ENCODE measurements around the gene LAMB1. TPM values are rescaled to one million over a fixed set of nuclear protein-coding genes. Genes with fewer than 3 reads are reported as not detected.

Gene LAMB1
- total RNA-seq, 1 donor: 332 TPM

DNA sequence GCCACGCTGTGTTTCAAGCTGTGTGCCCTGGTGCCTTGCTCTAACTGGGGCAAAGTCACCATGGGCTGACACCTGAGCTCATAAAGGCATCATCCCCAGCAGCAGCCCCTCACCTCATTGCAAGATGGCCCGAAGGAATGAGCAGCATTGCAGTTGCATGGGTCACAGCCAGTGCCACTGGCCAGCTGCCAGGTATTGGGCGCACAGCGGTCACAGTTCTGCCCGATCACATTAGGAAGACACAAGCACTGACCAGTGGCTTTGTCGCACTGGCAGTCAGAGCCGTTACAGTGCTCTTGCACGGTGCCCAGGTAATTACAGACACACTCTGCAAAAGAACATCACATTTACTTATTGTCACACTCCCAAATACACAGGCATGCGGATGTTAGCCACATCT lies 51.1 kb downstream of the LAMB1 start:
- TF ChIP-seq, protein P1, sequence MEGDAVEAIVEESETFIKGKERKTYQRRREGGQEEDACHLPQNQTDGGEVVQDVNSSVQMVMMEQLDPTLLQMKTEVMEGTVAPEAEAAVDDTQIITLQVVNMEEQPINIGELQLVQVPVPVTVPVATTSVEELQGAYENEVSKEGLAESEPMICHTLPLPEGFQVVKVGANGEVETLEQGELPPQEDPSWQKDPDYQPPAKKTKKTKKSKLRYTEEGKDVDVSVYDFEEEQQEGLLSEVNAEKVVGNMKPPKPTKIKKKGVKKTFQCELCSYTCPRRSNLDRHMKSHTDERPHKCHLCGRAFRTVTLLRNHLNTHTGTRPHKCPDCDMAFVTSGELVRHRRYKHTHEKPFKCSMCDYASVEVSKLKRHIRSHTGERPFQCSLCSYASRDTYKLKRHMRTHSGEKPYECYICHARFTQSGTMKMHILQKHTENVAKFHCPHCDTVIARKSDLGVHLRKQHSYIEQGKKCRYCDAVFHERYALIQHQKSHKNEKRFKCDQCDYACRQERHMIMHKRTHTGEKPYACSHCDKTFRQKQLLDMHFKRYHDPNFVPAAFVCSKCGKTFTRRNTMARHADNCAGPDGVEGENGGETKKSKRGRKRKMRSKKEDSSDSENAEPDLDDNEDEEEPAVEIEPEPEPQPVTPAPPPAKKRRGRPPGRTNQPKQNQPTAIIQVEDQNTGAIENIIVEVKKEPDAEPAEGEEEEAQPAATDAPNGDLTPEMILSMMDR (IDR thresholded peaks at IDR 0.05; ENCODE audit: insufficient read depth, low read length): no peak
- no peak overlapping the region for H3K4me3 ChIP-seq (ENCODE audit: low read depth, low read length)
- DNase-seq (ENCODE audit: low read depth): no peak

DNA sequence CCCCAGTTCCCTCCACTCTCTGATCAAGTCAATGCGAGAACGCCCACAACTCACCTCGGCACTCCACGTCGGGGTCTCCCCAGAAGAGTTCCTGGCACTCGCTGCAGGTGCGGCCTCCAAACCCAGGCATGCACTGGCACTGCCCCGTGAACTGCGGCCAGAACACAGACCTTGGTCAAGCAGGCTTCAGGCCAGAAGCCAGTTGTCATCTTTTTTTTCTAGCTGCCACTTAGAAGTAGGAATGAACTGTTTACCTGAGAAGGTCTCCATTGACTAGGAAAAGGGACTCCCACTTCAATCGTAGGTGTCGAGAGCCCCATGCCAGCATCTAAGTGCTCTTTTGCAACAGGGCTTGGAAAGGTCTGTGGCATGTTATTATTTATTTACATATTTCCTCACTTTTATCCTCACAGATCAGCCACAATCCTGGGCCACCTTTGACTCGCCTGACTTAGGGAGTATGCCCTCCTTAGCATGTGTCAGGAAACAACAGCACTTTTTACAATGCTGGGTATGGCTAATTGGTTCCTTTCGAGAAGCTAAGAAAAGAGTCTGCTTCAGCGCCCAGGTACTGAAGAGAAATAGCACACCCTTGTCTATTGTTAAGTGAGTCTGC lies 51.7 kb downstream of the LAMB1 start:
- DNase-seq (ENCODE audit: low read depth): no peak
- H3K4me3 ChIP-seq (ENCODE audit: low read depth, low read length): no peak overlapping the region
- TF ChIP-seq, protein P1 (IDR thresholded peaks at IDR 0.05; ENCODE audit: insufficient read depth, low read length): no peak

DNA sequence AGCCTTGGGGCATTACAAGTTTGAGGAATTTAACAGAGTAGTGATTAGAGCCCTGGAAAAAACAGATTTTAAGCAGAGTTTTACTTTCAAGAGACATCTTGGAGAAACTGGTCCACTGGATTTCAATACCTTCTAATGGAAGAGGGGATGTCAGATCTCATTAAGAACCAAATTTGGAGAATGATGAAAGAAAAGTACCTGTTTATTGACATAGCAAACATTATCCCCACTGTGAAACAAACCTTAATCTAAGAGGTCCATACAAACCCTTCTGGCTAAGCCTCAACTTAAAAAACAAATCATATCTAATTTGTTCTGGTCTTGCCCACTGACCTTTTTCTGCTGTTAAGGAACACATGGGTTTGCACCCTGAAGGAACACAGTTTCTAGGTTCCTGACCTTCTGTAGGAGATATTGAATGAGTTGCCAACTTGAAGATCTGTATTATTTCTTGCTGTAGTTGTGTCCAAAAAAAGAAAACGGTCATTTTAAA lies 53.5 kb downstream of the LAMB1 start:
- no peak overlapping the region for H3K4me3 ChIP-seq (ENCODE audit: low read depth, low read length)
- TF ChIP-seq, protein P1 (IDR thresholded peaks at IDR 0.05; ENCODE audit: insufficient read depth, low read length): no peak

DNA sequence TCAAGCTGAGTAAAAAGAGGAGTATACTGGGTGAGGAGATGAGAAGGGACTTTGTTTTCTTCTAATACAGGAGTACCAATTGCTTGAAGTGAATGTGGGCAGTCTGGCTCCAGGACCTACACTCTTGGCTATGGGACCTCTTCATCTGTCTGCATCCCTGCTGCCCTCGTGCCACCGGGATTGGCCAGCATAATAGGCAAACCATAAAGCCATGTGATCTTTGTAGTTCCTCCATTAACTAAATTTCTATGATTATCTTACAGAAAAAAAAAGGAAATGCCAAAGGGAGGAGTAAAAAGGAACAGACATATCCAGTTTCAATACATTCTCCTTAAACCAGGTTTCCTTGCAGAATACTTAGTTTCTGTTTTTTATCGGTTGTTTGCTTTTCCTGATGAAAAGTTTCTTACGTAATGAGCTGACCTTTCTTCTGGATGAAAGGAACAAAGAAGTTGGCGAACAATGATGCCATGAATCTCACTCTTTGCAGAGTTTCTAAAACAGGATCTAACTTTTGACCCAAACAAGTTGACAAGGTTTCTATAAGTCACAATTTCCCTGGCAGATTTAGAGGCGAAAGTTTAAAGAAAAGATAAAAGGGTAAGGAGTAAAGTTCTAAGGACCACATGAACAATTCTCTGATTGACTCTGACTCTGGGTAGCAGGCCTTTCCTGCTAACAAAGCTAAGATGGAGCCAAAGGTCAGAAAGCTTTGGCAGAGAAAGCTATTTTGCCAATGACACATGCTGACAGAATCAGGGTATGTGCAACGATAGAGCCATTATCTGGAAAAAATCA lies 54.1 kb downstream of the LAMB1 start:
- H3K4me3 ChIP-seq (ENCODE audit: low read depth, low read length): no peak overlapping the region
- DNase-seq (ENCODE audit: low read depth): peak; percentile 98
- TF ChIP-seq, protein P1 (IDR thresholded peaks at IDR 0.05; ENCODE audit: insufficient read depth, low read length): no peak

More for the DNA sequence above, 53.5 kb downstream of the LAMB1 start:
- DNase-seq (ENCODE audit: low read depth): no peak

DNA sequence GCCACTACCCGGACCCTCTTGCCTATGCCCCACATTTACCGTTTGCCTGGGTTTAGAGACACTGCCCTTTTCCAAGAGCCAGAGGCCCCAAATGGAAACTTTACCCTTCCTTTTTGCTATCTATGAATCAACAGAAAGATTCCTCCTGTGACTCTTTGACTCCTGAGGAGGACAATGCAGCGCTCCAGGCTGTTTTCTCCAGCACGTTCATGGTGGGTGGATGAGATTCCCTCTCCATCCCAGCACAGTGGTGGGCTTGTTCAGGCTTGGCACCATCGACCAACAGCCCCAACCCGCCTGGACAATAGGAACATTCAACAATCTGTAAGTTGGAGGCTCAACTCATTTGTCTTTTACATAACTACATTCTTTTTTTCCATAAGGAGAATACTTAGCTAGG lies 56.1 kb downstream of the LAMB1 start:
- TF ChIP-seq, protein P1 (IDR thresholded peaks at IDR 0.05; ENCODE audit: insufficient read depth, low read length): no peak
- DNase-seq (ENCODE audit: low read depth): no peak
- no peak overlapping the region for H3K4me3 ChIP-seq (ENCODE audit: low read depth, low read length)

DNA sequence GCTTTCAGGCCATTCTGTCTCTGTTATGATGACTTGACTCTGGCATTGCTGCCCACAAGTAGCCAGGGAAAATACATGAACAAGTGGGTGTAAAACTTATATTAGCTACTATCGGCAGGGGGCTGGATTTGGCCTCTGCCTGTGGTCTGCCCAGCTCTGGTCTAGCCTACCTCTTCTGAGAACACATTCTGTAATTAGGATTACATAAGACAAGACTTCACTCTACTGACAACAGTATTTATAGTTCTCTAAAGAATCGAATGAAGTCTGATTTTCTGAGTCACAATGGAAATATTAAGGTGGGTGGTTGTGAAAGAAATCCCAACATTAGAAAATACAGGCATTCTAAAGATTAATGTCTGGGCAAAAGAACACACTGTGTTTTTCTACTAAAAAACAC lies 56.5 kb downstream of the LAMB1 start:
- DNase-seq (ENCODE audit: low read depth): peak; percentile 48
- H3K4me3 ChIP-seq (ENCODE audit: low read depth, low read length): no peak overlapping the region
- TF ChIP-seq, protein P1 (IDR thresholded peaks at IDR 0.05; ENCODE audit: insufficient read depth, low read length): no peak

Data from fibroblast of the aortic adventitia (primary cell).